Measurements from ENCODE around the gene KDELR1. TPM values are rescaled to one million over a fixed set of nuclear protein-coding genes. Genes with fewer than 3 reads are reported as not detected.

KDELR1 gene
- total and polyA plus RNA-seq, 2 of the 13 experiments (the other 11 are each of a cell fraction or from before 2014, with no cell fraction given), result 134 to 185 TPM

GRCh38 chr19:48355365-48355954 lies 35.9 kb downstream of the KDELR1 start (continued):
- no peak for TF ChIP-seq HBP1 (CRISPR knock-in tag; IDR thresholded peaks at IDR 0.05; ENCODE audit: low read depth)
- TF ChIP-seq ZBTB3 (CRISPR knock-in tag; IDR thresholded peaks at IDR 0.05; ENCODE audit: borderline replicate concordance, low read depth), result no peak
- no peak for TF ChIP-seq HNRNPL (IDR thresholded peaks at IDR 0.05; ENCODE audit: low read depth, low read length)
- no peak for TF ChIP-seq ZNF670 (CRISPR knock-in tag; IDR thresholded peaks at IDR 0.05; ENCODE audit: borderline replicate concordance)
- TF ChIP-seq ZNF432 (CRISPR knock-in tag; IDR thresholded peaks at IDR 0.05; ENCODE audit: borderline replicate concordance), result no peak
- TF ChIP-seq POLR2A (IDR thresholded peaks at IDR 0.05; ENCODE audit: insufficient read depth in 1 of 2, low read depth in 2 of 2, low read length in 2 of 2), result no peak
- TF ChIP-seq HNF4G (IDR thresholded peaks at IDR 0.05; ENCODE audit: borderline replicate concordance, low read depth, low read length), result no peak
- no peak for TF ChIP-seq HNF4G (CRISPR knock-in tag; IDR thresholded peaks at IDR 0.05; ENCODE audit: borderline replicate concordance, low read depth)
- TF ChIP-seq ZUFSP (CRISPR knock-in tag; IDR thresholded peaks at IDR 0.05; ENCODE audit: borderline replicate concordance), result no peak
- no peak for TF ChIP-seq ZBTB26 (CRISPR knock-in tag; IDR thresholded peaks at IDR 0.05; ENCODE audit: borderline replicate concordance)
- TF ChIP-seq ZNF564 (CRISPR knock-in tag; IDR thresholded peaks at IDR 0.05), result no peak
- TF ChIP-seq SCMH1 (CRISPR knock-in tag; IDR thresholded peaks at IDR 0.05; ENCODE audit: borderline replicate concordance), result no peak
- no peak for TF ChIP-seq CENPT (CRISPR knock-in tag; IDR thresholded peaks at IDR 0.05; ENCODE audit: low read depth)
- no peak for TF ChIP-seq ZNF546 (CRISPR knock-in tag; conservative IDR thresholded peaks at IDR 0.05)
- TF ChIP-seq FOXK2 (IDR thresholded peaks at IDR 0.05), result no peak
- no peak for TF ChIP-seq GATAD1 (CRISPR knock-in tag; IDR thresholded peaks at IDR 0.05)
- no peak for TF ChIP-seq CSRNP2 (CRISPR knock-in tag; conservative IDR thresholded peaks at IDR 0.05; ENCODE audit: low read depth)
- no peak for TF ChIP-seq AKNA (CRISPR knock-in tag; IDR thresholded peaks at IDR 0.05; ENCODE audit: borderline replicate concordance)
- peak; percentile 52 for TF ChIP-seq PRPF4 (IDR thresholded peaks at IDR 0.05; ENCODE audit: low read depth, low read length, poor library complexity, severe bottlenecking)

Data from HepG2 (cell line).